Kidney (tissue), 22 donors: ENCODE measurements around the gene CCNK. TPM values are rescaled to one million over a fixed set of nuclear protein-coding genes. Genes with fewer than 3 reads are reported as not detected.

Experiments
- DNase-seq, 5 donors: peaks; one replicate each; pipeline ENCODE4 v3.0.0-alpha.2; 2013 to 2020
- FAIRE-seq: peaks from 2 replicates; lab custom pipeline; 2012; peaks lifted over from hg19 to GRCh38; lab: Jason Lieb, UNC
- H3K27ac ChIP-seq, 2 donors: one replicate each; pipeline ENCODE4 v1.7.0; 2013; ENCODE audit warnings: low read depth in 2 of 2, low read length in 2 of 2, inconsistent platforms in 1 of 2
- H3K27me3 ChIP-seq: one replicate; pipeline ENCODE4 v1.7.1; 2013; ENCODE audit warnings: low read length, inconsistent platforms; ENCODE audit not compliant: control insufficient read depth, insufficient read depth
- H3K36me3 ChIP-seq, 3 donors: one replicate each; pipeline versions ENCODE4 v1.7.0 to v1.7.1; 2013; ENCODE audit warnings: low read length in 3 of 3, control low read depth in 1 of 3, inconsistent platforms in 1 of 3; ENCODE audit not compliant: insufficient read depth in 3 of 3, control insufficient read depth in 2 of 3
- H3K4me1 ChIP-seq, 3 donors: one replicate each; pipeline versions ENCODE4 v1.7.0 to v1.7.1; 2013; ENCODE audit warnings: low read length in 3 of 3, inconsistent platforms in 1 of 3, low read depth in 1 of 3; ENCODE audit not compliant: control insufficient read depth in 2 of 3, insufficient read depth in 2 of 3
- H3K4me3 ChIP-seq, 3 donors: one replicate each; pipeline versions ENCODE4 v1.7.0 to v1.8.1; 2013; ENCODE audit warnings: low read length in 3 of 3, control low read depth in 1 of 3, inconsistent platforms in 1 of 3
- H3K9ac ChIP-seq, 3 donors: one replicate each; pipeline versions ENCODE4 v1.7.0 to v1.7.1; 2013; ENCODE audit warnings: low read length in 3 of 3, control low read depth in 1 of 3, inconsistent platforms in 1 of 3
- H3K9me3 ChIP-seq, 3 donors: one replicate each; pipeline versions ENCODE4 v1.7.0 to v1.7.1; 2013; ENCODE audit warnings: low read length in 3 of 3, control low read depth in 1 of 3, inconsistent platforms in 1 of 3; ENCODE audit not compliant: control insufficient read depth in 2 of 3, insufficient read depth in 1 of 3
- intact Hi-C: fragments of 100-400 bp; cut with DNase I; formaldehyde crosslinking; loops from one replicate; pipeline ENCODE4 v1.11.1; 2022
- long read RNA-seq, 10 donors: library from polyadenylated mRNA in 1 of 10; unstranded in 1 of 10; transcript quantifications; one replicate each; pipeline ENCODE4 v2.0.0 and lab custom pipeline, GENCODE V29; 2021 to 2026
- polyA plus RNA-seq: library from polyadenylated mRNA; stranded (reverse); fragments of 350-450 nt; fragmentation: Illumina TruSeq; extraction: RNeasy Lipid Tissue Mini Kit (QIAGEN cat#74804); gene quantifications from one replicate; pipeline ENCODE4 v1.2.3, GENCODE V29; 2014; ENCODE audit warnings: low read depth, low replicate concordance; ENCODE audit not compliant: insufficient read depth
- total RNA-seq: library from RNA; stranded (reverse); fragmentation: NEBNext Ultra II Directional; extraction: Animal tissue kit (Norgen Biotek cat#: 25700); gene quantifications from one replicate; pipeline ENCODE4 v1.2.1, GENCODE V29; 2021
- TF ChIP-seq, protein P1 (sequence below): IDR thresholded peaks from 3 replicates; pipeline ENCODE4 v1.5.1; 2012; ENCODE audit warnings: mild to moderate bottlenecking, moderate library complexity, borderline replicate concordance; ENCODE audit not compliant: insufficient read depth; ENCODE audit errors: extremely low read depth
- donor health status: control.
- donor health status: control.
- donor health status: control.
- donor health status: control.
- donor health status: control.
- donor health status: DM: yes; HTN: yes; CAD: no.
- donor health status: Normal renal cell carcinoma (clear cell type).

Gene CCNK
- total RNA-seq (40.6 TPM), polyA plus RNA-seq (12.8 TPM)
- long read RNA-seq, donor 1, partial matches to known transcripts, result 12 of 14 reads
- long read RNA-seq, donor 1, other reads (novel, unspliced or antisense), result 0 of 14 reads
- long read RNA-seq, donor 2, partial matches to known transcripts, result 19 of 21 reads
- long read RNA-seq, donor 2, other reads (novel, unspliced or antisense), result 0 of 21 reads
- long read RNA-seq, donor 3, partial matches to known transcripts, result 44 of 45 reads
- long read RNA-seq, donor 3, other reads (novel, unspliced or antisense), result 0 of 45 reads
- long read RNA-seq, donor 4, transcript CCNK-201 (11 exons, 3,524 nt), result major isoform, 7 of 18 reads
- long read RNA-seq, donor 4, partial matches to known transcripts, result 11 of 18 reads
- long read RNA-seq, donor 4, other reads (novel, unspliced or antisense), result 0 of 18 reads
- long read RNA-seq, donor 5, result 0 reads
- long read RNA-seq, donor 6, partial matches to known transcripts, result 21 of 21 reads
- long read RNA-seq, donor 6, other reads (novel, unspliced or antisense), result 0 of 21 reads
- long read RNA-seq, donor 7, partial matches to known transcripts, result 0 of 12 reads
- long read RNA-seq, donor 7, other reads (novel, unspliced or antisense), result 12 of 12 reads
- long read RNA-seq, donor 8, partial matches to known transcripts, result 16 of 17 reads
- long read RNA-seq, donor 8, other reads (novel, unspliced or antisense), result 0 of 17 reads
- long read RNA-seq, donor 9, result 0 reads
- long read RNA-seq, donor 10, partial matches to known transcripts, result 11 of 12 reads
- long read RNA-seq, donor 10, other reads (novel, unspliced or antisense), result 0 of 12 reads

- Histone ChIP-seq H3K36me3 (no peaks in the 10 kb centered on the region), H3K9me3 (no peaks in the 10 kb centered on the region), H3K4me3 (peak within 1 kb of the TSS; percentile 90 to 97 (median 93)), H3K27me3 (no peaks in the 10 kb centered on the region), H3K27ac (peak within 1 kb of the TSS; percentile 85 to 87), H3K4me1 (peaks cover 0 to 19% (median 14%) of the 10 kb centered on the region in 3 donors), H3K9ac (peak within 1 kb of the TSS; percentile 86 to 94 (median 87))
- DNase-seq, result peak; percentile 100
- intact Hi-C loops, result no loop called here
- TF ChIP-seq, protein P1, sequence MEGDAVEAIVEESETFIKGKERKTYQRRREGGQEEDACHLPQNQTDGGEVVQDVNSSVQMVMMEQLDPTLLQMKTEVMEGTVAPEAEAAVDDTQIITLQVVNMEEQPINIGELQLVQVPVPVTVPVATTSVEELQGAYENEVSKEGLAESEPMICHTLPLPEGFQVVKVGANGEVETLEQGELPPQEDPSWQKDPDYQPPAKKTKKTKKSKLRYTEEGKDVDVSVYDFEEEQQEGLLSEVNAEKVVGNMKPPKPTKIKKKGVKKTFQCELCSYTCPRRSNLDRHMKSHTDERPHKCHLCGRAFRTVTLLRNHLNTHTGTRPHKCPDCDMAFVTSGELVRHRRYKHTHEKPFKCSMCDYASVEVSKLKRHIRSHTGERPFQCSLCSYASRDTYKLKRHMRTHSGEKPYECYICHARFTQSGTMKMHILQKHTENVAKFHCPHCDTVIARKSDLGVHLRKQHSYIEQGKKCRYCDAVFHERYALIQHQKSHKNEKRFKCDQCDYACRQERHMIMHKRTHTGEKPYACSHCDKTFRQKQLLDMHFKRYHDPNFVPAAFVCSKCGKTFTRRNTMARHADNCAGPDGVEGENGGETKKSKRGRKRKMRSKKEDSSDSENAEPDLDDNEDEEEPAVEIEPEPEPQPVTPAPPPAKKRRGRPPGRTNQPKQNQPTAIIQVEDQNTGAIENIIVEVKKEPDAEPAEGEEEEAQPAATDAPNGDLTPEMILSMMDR, result no peak
- FAIRE-seq, result peak; percentile 99
These were observed at the start of gene CCNK for GRCh38 chr14:99480917-99481744. CCNK (plus strand) TSS chr14:99481409; CDS start chr14:99492678, 11,269 bp downstream.

DNA sequence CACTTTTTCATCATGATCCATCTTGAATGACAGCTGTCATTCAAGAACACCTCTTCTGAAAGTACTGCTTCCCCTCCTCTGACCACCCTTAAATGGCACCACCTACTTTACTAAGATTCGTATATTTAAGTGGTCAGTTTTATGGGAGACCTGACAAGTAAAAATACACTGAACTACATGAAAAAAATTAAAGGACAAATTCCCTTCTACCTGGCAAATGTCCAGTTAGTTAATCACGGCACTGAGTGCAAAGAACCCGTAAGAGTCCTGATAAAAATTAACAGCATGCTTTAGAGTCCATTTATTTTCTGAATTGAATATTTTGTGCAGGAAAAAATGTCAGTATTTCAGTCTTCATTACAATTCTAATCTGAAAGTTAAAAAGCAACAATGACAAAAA, 49.2 kb upstream of the CCNK start:
- H3K9ac ChIP-seq, result peak overlapping the region in 1 of 3 donors; percentile 6
- peaks cover 0 to 5% (median 0%) of the 10 kb centered on the region in 3 donors for H3K9me3 ChIP-seq
- no peak overlapping the region for H3K4me3 ChIP-seq
- peaks cover 3 to 26% (median 3%) of the 10 kb centered on the region in 3 donors for H3K36me3 ChIP-seq
- DNase-seq (peak in 2 of 5 donors; percentile 19 to 61), FAIRE-seq (peak; percentile 85)
- intact Hi-C loops, result no loop called here
- peaks cover 0 to 28% (median 21%) of the 10 kb centered on the region in 3 donors for H3K4me1 ChIP-seq
- H3K27me3 ChIP-seq, result no peaks in the 10 kb centered on the region
- H3K27ac ChIP-seq, result peak overlapping the region in 1 of 2 donors; percentile 59
- TF ChIP-seq, protein P1, result no peak

DNA sequence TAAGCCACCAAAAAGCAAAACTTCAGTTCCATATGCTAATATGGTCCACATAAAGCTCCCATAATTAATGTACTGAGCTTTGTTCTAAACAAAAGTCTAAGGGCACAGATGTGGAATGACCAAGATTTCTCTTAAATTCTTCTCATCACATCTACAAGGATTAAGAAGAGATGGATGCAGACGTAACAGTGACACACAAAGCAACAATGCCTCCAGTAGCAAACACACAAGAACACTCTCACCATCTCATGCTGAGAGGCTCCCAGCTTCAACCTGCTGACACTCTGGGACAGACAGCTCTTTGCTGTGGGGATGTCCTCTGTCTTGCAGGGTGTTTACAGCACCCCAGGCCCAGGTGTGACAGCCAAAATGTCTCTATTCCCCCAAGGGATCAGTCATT, 48.7 kb upstream of the CCNK start:
- intact Hi-C loops, result no loop called here
- Histone ChIP-seq H3K4me3 (no peak overlapping the region), H3K36me3 (peaks cover 3 to 27% (median 3%) of the 10 kb centered on the region in 3 donors), H3K27ac (peak overlapping the region in 1 of 2 donors; percentile 53), H3K9me3 (peaks cover 0 to 5% (median 0%) of the 10 kb centered on the region in 3 donors), H3K9ac (no peak overlapping the region), H3K27me3 (no peaks in the 10 kb centered on the region), H3K4me1 (peaks cover 0 to 32% (median 23%) of the 10 kb centered on the region in 3 donors)
- DNase-seq (no peak), FAIRE-seq (no peak)
- TF ChIP-seq, protein P1, result no peak
